Measurements from ENCODE around the gene NCOA3.
"Not testable (repeated sequence)": the region's sequence is repeated elsewhere in the genome, so short reads cannot be mapped to it uniquely, and the experiment has no call there.

GRCh38 chr20:47460761-47461112 is 41.0 kb upstream of the NCOA3 start:
- not testable (repeated sequence) for TF ChIP-seq CTCF (IDR thresholded peaks at IDR 0.05; ENCODE audit: low read depth, low read length, poor library complexity, severe bottlenecking); EZH2phosphoT487 (IDR thresholded peaks at IDR 0.05; ENCODE audit: borderline replicate concordance, low read length)
